Left renal cortex interstitium (tissue), 4 donors: ENCODE results near the gene CD164. TPM values are rescaled to one million over a fixed set of nuclear protein-coding genes. Genes with fewer than 3 reads are reported as not detected.

Source experiments
- DNase-seq, 4 donors: peaks; one replicate each; pipeline ENCODE4 v3.0.0-alpha.2; 2013; ENCODE audit warnings: low read depth in 4 of 4, low spot score in 2 of 4, missing footprints in 1 of 4
- polyA plus RNA-seq, 4 donors: library from polyadenylated mRNA; unstranded; fragments of 120-200 nt; gene quantifications; one replicate each; pipeline ENCODE4 v1.2.1, GENCODE V29; 2013; ENCODE audit not compliant: insufficient read length in 4 of 4

Gene CD164
- 100 to 1,000 TPM; 460 to 551 (median 515) TPM for polyA plus RNA-seq

DNA sequence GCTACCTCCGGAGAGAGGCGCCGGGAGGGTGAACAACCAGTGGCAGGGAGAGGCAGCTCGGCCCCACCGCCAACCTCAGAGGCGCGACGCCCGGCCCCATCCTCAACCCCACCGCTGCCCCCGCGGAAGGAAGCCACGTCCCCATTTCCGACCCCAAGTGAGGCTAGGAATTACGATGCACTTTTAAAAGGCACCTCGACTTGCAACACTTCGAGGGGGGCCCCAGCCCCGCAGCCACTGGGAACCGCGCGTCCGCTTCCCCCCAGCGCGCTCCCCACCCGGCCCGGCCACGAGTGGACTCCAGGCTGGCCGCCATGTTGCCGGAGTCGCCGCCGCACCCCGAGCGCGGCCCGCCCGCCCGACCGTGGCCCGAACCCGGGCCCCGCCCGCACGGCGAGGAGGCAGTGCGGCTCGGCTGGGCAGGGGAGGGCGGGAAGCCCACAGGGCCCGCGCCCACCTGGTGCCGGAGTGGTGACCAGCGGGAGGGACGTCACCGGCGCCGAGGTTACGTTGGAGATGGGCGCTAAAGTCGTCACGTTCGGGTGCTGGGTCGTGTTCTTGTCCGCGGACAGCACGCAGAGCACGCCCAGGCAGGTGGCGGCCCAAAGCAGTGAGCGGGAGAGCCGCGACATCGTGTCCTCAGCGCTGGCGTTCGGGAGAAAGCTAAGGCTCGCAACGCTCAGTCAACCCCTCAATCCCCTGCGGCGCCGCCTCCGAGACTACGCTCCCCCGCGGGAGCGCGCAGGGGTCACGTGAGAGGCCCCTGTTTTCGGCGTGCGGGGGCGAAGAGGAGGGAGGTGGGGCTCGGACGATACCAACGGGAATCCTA, at the start of gene CD164:
Gene CD164 (minus strand): TSS at position 721 of the 829 bp plus-strand sequence. CDS start 89 bp downstream, at position 632.
- peak in 3 of 4 donors; percentile 94 to 97 (median 96) for DNase-seq

GRCh38 chr6:109429496-109429895, 47.2 kb upstream of the CD164 start:
- DNase-seq, result no peak

DNA sequence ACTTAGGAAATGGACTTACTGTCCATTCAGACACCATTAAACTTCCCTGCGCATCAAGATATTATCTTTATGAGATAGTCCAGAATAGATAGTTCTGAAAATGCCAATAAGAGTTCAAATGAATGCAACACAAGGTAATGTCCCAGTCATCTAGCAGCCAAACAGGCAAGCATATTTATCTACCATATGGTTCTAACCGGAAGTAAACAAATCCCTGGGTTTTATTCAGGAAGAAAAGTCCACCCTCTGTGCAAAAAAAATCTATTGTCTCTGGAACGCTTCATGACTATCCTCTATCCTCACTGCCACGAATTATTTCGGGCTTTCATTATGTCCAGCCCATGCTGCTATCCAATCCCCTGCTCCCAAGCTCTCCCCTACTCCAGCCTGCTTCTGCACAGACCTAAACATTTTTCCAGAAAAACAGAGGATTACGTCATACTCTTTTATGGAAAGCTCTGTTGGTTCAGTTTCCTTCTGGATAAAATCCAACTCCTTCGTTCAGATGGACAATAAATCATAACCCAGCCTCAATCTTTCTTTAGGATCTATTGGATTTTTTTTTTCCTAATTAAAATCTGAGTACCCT, 46.7 kb upstream of the CD164 start:
- DNase-seq, result peak in 2 of 4 donors; percentile 7 to 19

DNA sequence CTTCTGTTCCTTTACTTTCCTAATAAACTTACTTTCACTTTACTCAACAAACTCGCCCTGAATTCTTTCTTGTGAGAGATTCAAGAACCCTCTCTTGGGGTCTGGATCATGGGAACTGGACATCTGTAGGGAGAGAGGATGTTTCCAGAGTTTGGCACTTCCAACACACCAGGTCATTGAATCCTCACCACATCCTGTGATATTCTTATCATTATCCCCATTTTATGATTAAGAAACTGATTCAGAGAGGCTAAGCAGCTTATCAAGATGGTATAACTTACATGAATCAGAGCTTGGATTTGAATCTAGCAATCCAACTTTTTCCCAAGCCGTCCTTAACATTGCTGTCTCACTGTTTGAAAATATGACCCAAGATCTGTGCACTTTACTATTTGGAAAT, 42.7 kb upstream of the CD164 start:
- DNase-seq, result no peak

- no peak for DNase-seq
These were observed 38.9 kb upstream of the CD164 start for GRCh38 chr6:109421184-109421583.

DNA sequence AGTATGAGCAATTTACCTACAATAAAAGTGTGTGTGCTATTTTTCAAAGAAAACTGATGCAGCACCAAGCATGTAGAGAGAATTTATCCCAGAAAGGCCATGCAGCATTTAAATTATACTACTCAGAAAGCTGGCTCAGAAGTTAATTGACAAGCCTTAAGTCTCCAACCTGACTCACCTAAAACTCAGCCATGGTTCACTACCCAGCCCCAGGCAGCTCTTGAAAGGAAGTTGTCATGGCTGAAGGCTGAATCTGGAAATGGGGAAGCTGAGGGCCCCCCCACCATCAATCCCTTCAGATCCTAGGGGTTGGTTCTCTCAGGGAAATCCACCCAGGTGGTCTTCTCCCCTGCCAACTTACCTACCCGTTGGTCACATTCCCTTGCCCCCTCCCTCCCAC, 38.5 kb upstream of the CD164 start:
- peak in 1 of 4 donors; percentile 31 for DNase-seq

GRCh38 chr6:109417646-109418045, 35.4 kb upstream of the CD164 start:
- no peak for DNase-seq

GRCh38 chr6:109411034-109411433, 28.8 kb upstream of the CD164 start:
- DNase-seq, result no peak

- DNase-seq, result no peak
These were observed 23.9 kb upstream of the CD164 start for GRCh38 chr6:109406196-109406595.

GRCh38 chr6:109397020-109397419, 14.8 kb upstream of the CD164 start:
- no peak for DNase-seq

GRCh38 chr6:109396046-109396718, 13.9 kb upstream of the CD164 start:
- no peak for DNase-seq

DNA sequence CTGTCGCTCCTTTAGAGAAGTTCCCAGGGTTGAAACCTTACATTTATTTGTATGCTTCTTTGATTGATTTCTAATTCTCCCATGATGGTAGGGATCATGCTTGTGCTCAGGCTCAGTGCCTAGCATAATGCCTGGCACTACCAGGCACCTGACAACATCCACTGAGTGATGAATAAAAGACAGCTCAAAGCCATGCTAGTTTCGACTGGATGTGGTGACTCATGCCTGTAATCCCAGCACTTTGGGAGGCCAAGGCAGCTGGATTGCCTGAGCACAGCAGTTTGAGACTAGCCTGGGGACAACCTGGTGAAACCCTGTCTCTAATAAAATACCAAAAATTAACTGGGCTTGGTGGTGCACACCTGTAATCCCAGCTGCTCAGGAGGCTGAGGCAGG, 11.6 kb upstream of the CD164 start:
- DNase-seq, result no peak

GRCh38 chr6:109393157-109393885, 11.1 kb upstream of the CD164 start:
- DNase-seq, result no peak

GRCh38 chr6:109389650-109390274, 7.5 kb upstream of the CD164 start:
- no peak for DNase-seq

- no peak for DNase-seq
These were observed 6.0 kb upstream of the CD164 start for GRCh38 chr6:109388265-109388664.

- DNase-seq, result no peak
These were observed 1.2 kb upstream of the CD164 start for GRCh38 chr6:109383438-109383940.

DNA sequence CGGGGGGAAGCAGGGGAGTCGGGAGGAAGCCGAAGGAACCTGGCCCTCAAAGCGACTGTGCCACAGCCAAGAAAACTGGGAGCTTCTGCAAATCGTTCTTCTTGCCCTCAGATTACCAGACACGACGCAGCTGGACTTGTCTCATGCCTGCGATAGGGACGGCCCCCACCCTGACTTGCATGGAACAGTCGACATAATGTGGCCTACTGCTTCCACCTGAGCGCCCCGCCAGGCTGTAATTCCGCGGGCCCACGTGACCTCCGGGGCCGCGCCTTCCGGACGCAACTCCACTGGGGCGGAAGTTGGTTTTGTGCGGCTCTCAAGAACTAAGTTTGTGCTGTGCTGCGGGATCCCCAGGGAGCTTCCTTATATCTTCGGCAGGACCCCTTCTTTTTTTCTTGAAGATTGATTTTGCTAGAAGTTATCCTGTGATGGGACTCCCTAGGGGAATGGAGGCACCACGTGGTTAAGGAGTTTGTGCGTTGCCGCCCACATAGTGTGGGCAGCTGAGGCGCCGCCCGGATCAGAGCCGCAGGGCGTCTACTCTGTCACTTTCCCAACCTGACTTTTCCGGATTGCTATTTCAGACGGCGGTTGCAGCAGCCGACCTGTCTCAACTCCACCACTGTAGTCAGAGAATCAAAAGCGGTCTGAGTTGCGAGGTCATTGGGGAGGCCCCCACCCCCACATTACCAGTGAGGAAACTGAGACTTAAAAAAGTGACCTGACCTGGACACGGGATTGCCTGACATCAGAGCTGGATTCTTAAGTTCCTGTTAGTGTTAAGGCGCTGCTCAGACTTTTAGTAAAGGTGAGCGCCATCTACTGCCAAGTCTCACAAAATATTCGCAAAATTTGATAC, 540 bp upstream of the CD164 start:
- peak; percentile 86 to 99 (median 93) for DNase-seq

DNA sequence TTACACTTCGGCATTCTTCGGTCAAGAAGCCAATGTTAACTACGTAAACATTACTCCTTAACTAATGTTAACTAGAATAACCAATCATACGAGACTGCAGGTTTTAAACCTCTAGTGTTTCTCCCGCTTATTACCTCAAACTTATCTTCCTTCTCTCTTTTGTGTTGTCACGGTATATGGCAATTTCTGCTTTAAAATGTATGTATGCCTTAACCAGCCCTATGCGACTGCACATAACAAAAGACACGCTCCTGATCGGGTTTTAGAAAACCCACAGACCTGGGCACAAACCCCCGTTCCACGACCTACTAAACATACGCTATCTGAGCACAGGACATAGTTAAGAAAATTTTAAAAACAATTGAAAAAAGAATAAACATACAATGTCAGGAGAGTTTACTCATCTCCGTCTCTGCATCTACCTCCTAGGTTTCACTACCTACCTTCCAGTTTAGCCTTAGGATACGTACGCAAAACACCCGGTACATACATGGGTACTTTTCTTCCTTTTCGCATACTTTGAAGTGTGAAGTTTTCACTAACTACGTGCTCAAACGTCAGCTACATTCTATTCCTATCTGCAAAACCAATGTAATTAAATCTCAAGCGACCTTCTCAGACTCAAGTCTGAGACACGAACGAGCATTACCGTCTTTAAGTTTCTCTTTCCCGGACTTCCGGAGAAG, 1.1 kb downstream of the CD164 start:
- DNase-seq, result peak; percentile 28 to 67 (median 40)

- no peak for DNase-seq
These were observed 2.6 kb downstream of the CD164 start for GRCh38 chr6:109379711-109380110.
